Measurements from ENCODE around the gene LTBP4.
"Not testable (repeated sequence)": the region's sequence is repeated elsewhere in the genome, so short reads cannot be mapped to it uniquely, and the experiment has no call there.

The LTBP4 gene

GRCh38 chr19:40611900-40612698 is 10.9 kb downstream of the LTBP4 start:
- DNase-seq (ENCODE audit: low spot score) = no peak

- no peak for DNase-seq (ENCODE audit: low spot score)
Observed at GRCh38 chr19:40612831-40613689, 11.9 kb downstream of the LTBP4 start.

DNA sequence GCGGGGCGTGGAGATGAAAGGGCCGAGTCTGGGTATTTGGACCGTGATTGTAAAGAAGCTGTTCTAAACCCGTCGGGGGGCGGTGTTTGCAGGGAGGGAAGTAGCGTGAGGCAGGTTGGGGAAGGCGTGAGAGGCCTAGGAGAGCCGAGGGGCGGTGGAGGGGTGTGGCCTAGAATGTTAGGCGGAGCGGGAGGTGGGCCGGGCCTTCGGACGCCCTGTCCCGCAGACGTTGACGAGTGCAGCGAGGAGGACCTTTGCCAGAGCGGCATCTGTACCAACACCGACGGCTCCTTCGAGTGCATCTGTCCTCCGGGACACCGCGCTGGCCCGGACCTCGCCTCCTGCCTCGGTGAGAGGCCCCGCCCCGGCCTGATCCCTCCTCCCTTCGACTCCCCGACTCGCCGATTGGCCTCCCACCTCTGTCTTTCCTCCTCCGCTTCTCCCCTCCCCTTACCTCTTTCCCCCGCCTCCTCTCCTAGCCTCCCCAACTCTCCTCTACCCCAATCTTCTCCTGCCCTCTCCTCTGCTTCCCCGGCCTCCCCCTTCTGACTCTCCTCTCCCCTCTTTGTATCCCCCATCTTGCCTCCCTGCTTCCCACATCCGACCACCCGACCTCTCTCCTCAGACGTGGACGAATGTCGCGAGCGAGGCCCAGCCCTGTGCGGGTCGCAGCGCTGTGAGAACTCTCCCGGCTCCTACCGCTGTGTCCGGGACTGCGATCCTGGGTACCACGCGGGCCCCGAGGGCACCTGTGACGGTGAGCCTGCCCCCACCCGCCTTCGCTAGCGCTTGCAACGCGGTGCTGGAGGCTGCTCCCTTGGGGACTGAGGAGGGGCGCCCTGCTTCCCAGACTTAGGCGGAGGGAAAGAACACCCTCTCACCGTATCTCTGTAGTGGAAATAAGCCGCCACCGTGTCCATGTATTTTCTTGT is 12.8 kb downstream of the LTBP4 start:
- no peak for DNase-seq (ENCODE audit: low spot score)

GRCh38 chr19:40614622-40615411 is 13.6 kb downstream of the LTBP4 start:
- no peak for DNase-seq (ENCODE audit: low spot score)

DNA sequence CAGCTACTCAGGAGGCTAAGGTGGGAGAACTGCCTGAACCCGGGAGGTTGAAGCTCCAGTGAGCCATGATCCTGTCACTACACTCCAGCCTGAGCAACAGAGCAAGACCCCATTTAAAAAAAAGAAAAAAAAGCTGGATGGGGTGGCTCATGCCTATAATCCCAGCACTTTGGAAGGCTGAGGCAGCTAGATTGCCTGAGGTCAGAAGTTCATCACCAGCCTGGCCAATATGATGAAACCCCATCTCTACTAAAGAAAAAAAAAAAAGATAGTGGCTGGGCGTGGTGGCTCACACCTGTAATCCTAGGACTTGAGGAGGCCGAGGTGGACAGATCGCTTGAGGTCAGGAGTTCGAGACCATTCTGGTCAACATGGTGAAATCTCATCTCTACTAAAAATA is 15.0 kb downstream of the LTBP4 start:
- no peak for DNase-seq (ENCODE audit: low spot score)

DNA sequence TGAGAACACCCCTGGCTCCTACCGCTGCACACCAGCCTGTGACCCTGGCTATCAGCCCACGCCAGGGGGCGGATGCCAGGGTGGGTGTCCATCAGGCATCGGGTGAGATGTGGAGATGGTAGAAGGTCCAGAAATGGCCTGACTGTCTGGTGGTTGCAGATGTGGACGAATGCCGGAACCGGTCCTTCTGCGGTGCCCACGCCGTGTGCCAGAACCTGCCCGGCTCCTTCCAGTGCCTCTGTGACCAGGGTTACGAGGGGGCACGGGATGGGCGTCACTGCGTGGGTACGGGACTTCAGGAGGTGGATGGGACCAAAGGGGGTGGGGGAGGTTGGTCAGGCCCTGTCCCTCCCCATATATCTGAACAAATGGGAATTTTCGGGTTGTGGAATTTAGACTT is 15.8 kb downstream of the LTBP4 start:
- no peak for DNase-seq (ENCODE audit: low spot score)

GRCh38 chr19:40617961-40618360 is 16.8 kb downstream of the LTBP4 start:
- no peak for DNase-seq (ENCODE audit: low spot score)

DNA sequence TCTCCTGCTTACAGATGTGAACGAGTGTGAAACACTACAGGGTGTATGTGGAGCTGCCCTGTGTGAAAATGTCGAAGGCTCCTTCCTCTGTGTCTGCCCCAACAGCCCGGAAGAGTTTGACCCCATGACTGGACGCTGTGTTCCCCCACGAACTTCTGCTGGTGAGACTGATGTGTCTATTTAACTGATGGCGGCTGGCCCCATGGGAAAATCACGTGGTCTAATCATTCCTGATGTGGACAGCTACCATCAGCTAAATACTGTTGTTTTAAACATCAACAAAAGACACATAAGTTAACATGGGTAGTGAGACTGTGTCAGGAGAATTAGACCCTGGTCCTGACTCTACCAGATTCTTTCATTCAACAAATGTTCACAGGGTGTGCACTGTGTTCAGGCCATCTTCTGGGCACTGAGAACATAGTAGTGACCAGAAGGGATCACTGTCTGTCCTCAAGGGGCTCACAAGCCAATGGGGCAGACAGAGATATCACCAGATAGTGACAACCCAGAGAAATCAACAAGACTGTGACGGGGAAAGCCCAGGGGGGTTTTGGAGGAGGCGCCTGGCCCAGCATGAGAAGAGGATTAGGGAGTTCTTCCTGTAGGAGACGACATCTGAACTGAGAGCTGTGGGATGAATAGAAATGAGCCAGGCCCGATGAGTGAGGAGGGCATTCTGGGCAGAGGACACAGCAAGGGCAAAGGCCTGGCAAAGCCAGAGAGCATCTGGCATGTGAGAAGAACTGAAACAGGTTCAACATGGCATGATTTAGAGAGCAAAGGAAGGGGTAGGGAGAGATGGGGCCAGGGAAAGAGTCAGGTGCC is 18.4 kb downstream of the LTBP4 start:
- DNase-seq (ENCODE audit: low spot score) = no peak

DNA sequence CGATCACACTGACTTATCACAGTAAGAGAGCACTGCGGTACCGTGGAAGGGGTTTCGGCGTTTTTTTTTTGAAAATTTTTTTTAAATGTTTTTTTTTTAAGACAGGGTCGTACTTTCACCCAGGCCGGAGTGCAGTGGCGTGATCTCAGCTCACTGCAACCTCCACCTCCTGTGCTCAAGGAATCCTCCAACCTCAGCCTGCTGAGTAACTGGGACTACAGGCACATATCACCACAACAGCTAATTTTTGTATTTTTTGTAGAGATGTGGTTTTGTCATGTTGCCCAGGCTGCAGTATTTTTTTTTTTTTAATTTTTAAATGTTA is 19.0 kb downstream of the LTBP4 start:
- DNase-seq (ENCODE audit: low spot score) = no peak

DNA sequence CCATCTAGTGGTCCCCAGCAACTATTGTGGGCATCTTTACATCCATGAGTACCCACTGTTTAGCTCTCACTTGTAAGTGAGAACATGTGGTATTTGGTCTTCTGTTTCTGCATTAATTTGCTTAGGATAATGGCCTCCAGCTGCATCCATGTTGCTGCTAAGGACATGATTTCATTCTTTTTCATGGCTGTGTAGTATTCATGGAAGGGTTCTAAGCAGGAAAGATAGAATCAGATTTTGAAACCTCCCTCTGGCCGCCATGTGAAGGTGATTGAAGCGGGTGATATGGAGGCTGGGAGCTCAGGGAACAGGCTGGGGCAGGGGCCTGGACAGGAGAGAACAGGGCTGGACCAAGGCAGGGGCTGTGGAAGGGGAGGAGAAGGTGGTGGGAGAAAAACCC is 20.1 kb downstream of the LTBP4 start:
- DNase-seq (ENCODE audit: low spot score) = no peak

DNA sequence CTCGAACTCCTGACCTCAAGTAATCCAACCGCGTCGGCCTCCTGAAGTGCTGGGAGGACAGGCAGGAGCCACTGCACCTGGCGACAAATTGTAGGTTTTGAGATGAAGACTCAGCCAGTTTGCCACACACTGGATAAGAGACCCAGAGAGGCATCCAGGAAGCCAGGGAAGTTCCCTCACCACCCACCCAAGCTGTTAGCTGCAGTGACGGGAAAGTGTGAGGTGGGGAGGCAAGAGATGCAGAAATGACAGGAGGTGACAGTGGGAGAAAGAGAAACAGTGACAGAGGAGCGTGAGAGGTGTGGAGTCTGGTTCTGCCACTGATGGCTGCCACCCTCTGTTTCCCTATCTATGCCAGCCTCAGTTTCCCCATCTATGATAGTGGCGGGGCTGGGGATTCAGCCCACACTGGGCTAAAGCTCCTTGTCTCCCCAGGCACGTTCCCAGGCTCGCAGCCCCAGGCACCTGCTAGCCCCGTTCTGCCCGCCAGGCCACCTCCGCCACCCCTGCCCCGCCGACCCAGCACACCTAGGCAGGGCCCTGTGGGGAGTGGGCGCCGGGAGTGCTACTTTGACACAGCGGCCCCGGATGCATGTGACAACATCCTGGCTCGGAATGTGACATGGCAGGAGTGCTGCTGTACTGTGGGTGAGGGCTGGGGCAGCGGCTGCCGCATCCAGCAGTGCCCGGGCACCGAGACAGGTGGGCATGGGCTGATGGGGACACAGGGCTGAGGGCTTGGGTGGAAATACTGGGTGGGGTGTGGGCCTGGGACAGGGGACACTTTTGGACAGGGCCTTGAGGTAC is 21.0 kb downstream of the LTBP4 start:
- DNase-seq (ENCODE audit: low spot score) = no peak

GRCh38 chr19:40622773-40623075 is 21.6 kb downstream of the LTBP4 start:
- DNase-seq (ENCODE audit: low spot score) = no peak

DNA sequence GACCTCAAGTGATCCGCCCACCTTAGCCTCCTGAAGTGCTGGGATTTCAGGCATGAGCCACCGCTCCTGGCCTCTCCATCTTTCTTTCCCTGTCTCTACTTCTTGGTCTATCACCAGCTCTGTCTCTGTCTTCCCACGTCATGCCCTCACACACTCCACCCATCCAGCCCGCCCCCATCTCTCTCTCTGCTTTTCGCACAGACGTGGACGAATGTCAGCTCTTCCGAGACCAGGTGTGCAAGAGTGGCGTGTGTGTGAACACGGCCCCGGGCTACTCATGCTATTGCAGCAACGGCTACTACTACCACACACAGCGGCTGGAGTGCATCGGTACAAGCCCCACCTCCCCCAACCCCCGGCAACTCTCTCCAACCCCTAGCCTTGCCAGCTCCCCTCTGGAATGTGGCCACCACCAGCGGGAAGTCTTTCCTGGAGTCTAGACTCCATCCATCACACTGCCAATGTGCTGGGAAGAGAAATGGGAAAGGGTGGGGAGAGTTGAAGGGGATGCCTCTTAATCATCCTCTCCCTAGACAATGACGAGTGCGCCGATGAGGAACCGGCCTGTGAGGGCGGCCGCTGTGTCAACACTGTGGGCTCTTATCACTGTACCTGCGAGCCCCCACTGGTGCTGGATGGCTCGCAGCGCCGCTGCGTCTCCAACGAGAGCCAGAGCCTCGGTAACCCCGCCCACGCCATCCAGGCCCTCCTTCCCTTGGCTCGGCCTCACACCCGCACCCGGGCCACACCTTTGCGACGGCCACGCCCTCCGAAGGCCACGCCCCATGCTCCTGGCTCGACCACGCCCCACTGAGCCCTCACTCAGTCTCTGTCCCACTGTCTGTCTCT is 22.5 kb downstream of the LTBP4 start:
- no peak for DNase-seq (ENCODE audit: low spot score)

DNA sequence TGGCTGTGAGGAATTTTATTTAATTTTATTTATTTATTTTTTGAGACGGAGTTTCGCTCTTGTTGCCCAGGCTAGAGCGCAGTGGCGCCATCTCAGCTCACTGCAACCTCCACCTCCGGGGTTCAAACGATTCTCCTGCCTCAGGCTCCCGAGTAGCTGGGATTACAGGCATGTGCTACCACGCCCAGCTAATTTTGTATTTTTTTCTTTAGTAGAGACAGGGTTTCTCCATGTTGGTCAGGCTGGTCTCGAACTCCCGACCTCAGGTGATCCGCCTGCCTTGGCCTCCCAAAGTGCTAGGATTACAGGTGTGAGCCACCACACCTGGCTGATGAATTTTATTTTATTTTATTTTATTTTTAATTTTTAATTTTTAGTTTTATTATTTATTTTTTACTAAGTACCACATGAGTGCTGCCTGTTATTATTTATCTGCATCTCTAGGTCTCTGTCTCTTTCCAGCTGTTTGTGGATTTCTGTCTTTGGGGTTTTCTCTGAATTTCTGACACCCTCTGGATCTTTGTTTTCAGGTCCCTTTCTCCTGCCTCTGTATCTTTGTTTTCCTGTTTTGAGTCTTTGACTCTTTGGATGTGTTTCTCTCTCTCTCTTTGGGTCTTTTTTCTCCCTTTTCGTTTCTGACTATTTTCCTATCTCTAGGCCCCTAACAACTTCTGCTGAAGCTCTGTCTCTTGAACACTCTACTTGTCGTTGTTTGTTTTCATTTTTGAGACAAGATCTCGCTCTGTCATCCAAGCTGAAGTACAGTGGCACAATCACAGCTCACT is 23.4 kb downstream of the LTBP4 start:
- DNase-seq (ENCODE audit: low spot score) = not testable (repeated sequence)

- no peak for DNase-seq (ENCODE audit: low spot score)
Observed at GRCh38 chr19:40625406-40626120, 24.4 kb downstream of the LTBP4 start.

DNA sequence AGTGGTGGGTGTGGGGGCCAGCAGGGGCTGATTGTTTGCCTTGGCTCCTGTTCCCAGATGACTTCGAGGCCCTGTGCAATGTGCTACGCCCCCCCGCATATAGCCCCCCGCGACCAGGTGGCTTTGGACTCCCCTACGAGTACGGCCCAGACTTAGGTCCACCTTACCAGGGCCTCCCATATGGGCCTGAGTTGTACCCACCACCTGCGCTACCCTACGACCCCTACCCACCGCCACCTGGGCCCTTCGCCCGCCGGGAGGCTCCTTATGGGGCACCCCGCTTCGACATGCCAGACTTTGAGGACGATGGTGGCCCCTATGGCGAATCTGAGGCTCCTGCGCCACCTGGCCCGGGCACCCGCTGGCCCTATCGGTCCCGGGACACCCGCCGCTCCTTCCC is 25.7 kb downstream of the LTBP4 start:
- DNase-seq (ENCODE audit: low spot score) = no peak

DNA sequence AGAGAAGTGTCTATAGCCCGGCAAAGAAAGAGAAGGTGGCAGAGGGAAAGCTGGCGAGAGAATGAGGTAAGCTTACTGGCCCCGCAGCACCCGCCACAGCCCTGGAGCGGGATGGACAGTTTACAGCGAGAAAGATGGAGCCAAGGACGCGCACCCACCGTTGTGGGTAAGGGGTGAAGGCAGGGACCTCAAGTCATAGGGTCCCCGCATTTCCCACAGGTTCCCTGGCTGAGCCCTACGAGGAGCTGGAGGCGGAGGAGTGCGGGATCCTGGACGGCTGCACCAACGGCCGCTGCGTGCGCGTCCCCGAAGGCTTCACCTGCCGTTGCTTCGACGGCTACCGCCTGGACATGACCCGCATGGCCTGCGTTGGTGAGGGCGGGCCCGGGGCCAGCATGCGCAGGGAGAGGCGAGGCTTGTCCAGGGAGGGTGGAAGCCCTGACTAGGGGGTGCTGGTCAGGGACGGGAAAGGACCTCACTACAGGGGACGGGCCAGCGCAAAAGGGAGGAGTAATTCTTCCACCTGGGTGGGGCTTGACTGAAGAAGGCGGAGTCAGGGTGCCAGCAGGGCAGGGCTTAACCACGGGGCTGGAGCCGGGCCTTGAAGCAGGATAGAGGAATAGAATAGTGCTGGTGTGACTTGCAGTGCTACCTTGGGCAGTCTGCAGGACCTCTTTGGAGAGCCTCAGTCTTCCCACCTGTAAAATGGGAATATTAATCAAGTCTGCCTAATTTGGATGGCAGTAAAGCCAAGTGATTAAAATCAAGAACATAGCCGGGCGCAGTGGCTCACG is 26.5 kb downstream of the LTBP4 start:
- no peak for DNase-seq (ENCODE audit: low spot score)
